Fibroblast of pulmonary artery (primary cell): ENCODE results near the gene CWC22.
A peak's percentile ranks its signal among the peaks of the same experiment; 100 is the strongest.

Source experiments
- DNase-seq: peaks from one replicate; pipeline ENCODE4 v3.0.0-alpha.2; 2010; ENCODE audit warnings: low read depth
- H3K4me3 ChIP-seq: replicated peaks from 2 replicates; pipeline ENCODE4 v1.5.1; 2011; ENCODE audit warnings: low read depth, mild to moderate bottlenecking, control low read depth, low read length, moderate library complexity
- TF ChIP-seq, protein P1 (sequence below): IDR thresholded peaks from 2 replicates; pipeline ENCODE4 v1.5.1; 2011; ENCODE audit warnings: mild to moderate bottlenecking, control low read depth, low read length, inconsistent platforms; ENCODE audit errors: missing control alignments

The CWC22 gene

DNA sequence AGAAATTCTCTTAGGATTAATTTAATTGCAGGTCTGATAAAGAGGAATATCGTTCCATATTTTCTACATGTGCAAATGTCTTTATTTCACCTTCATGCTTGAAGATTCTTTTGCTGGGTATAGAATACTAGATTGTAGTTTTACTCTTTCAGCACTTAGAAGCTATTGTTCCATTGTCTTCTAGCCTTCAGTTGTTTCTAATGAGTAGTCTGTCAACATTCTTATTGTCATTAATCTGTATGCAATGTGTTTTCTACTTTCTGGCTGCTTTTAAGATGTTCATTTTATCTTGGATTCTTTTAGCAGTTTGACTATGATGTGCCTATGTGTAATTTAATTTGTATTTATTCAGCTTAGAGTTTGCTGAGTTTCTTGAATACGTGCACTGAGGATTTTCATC is 81.4 kb downstream of the CWC22 start:
- no peak overlapping the region for H3K4me3 ChIP-seq
- TF ChIP-seq, protein P1, sequence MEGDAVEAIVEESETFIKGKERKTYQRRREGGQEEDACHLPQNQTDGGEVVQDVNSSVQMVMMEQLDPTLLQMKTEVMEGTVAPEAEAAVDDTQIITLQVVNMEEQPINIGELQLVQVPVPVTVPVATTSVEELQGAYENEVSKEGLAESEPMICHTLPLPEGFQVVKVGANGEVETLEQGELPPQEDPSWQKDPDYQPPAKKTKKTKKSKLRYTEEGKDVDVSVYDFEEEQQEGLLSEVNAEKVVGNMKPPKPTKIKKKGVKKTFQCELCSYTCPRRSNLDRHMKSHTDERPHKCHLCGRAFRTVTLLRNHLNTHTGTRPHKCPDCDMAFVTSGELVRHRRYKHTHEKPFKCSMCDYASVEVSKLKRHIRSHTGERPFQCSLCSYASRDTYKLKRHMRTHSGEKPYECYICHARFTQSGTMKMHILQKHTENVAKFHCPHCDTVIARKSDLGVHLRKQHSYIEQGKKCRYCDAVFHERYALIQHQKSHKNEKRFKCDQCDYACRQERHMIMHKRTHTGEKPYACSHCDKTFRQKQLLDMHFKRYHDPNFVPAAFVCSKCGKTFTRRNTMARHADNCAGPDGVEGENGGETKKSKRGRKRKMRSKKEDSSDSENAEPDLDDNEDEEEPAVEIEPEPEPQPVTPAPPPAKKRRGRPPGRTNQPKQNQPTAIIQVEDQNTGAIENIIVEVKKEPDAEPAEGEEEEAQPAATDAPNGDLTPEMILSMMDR = no peak

DNA sequence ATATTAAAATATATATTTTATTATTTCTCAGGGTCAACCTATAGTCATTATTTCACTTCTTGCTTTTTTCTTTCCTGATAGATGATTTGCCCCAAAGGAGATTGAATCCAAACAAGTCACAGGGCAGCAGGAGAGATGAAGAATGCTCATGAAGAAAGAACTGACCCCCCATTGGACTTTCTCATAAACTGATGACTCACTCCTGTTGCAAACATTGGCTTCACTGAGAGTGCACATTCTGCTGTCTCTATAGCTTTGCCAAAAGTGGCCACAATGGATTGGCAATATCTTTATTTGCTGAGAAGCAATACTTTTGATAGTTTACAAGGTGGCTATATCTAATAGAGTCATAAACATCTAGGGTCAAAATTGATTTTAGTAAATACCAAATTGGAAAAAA is 89.8 kb downstream of the CWC22 start:
- peak; percentile 60 for DNase-seq
- TF ChIP-seq, protein P1 = no peak
- no peak overlapping the region for H3K4me3 ChIP-seq

More for the DNA sequence above, 81.4 kb downstream of the CWC22 start:
- DNase-seq = no peak

DNA sequence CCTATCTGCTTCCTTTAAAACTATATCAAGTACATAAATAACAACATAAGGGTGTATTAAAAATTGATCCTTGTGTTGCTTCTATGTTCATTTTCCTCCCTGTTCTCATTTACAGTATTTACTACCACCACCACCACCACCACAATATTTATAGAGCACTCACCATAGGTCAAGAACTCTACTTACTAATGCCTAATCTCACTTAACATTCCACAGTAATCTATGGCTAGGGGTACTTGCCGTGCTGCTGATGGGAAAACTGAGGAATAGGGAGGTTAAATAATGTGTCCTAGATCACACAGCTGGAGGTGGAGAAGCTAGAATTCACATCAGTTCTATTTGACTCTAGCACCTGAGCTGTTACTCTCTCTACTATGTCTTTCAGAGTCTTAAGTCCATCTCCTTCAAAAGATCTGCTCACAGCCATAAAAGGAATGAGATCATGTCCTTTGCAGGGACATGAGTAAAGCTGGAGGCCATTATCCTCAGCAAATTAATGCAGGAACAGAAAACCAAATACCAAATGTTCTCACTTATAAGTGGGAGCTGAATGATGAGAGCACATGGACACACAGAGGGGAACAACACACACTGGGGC is 91.6 kb downstream of the CWC22 start:
- DNase-seq = no peak
- no peak overlapping the region for H3K4me3 ChIP-seq
- TF ChIP-seq, protein P1 = no peak

DNA sequence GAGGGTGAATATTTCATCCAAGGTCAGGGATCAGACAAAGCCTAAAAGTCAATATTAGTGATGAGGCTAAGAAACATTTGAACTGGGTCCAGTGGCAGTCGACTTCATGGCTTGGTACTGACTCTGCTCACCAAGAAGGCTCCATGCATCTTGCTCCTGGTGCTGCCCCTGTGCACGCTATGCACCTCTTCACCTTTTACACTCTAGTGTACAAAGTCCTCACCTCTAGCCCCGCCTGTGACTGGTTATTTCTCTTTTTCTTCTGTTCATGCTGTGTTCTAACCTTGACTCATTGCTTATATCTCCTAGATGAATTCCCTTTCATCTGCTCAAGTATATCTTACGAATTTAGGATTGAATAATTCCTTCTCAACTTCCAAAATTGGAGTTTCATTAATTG is 93.3 kb downstream of the CWC22 start:
- DNase-seq = no peak
- TF ChIP-seq, protein P1 = no peak
- H3K4me3 ChIP-seq = no peak overlapping the region

DNA sequence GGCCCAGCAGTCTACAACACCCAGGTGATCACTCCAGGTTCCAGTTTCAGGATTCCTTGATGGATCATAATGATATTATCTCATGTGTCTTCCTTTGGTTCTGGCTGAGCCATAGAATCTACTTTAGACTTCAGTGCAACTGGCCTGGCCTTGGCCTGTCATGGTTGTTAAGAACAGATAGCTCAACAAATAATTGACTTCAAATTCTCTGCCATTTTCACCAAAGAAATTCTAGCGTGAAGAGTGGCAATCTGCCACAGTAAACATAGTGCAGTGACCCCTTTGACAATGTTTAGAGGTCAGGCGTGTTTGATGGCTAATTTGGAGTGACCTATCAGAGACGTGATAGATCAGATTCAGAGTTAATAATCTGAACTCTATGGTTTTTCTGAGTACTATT is 95.5 kb downstream of the CWC22 start:
- TF ChIP-seq, protein P1 = no peak
- DNase-seq = no peak
- no peak overlapping the region for H3K4me3 ChIP-seq

DNA sequence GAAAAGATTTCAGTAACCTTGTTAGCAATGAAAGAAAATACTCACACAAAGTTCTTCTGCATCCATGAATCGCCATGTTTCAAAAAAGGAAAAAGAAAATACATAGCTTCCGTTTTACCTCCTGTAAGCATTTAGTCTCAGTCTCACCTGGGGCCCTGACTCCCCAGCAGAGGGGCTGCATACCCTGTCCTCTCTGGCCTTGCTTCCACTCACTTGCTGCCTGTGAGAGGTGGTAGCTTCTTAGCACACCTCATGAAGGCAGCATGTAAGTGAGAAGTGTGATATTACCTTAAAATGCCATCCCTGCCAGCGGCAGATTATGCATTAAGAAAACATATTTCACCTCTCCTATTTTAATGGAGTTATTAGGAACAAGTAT is 96.4 kb downstream of the CWC22 start:
- DNase-seq = no peak
- H3K4me3 ChIP-seq = no peak overlapping the region
- TF ChIP-seq, protein P1 = no peak

DNA sequence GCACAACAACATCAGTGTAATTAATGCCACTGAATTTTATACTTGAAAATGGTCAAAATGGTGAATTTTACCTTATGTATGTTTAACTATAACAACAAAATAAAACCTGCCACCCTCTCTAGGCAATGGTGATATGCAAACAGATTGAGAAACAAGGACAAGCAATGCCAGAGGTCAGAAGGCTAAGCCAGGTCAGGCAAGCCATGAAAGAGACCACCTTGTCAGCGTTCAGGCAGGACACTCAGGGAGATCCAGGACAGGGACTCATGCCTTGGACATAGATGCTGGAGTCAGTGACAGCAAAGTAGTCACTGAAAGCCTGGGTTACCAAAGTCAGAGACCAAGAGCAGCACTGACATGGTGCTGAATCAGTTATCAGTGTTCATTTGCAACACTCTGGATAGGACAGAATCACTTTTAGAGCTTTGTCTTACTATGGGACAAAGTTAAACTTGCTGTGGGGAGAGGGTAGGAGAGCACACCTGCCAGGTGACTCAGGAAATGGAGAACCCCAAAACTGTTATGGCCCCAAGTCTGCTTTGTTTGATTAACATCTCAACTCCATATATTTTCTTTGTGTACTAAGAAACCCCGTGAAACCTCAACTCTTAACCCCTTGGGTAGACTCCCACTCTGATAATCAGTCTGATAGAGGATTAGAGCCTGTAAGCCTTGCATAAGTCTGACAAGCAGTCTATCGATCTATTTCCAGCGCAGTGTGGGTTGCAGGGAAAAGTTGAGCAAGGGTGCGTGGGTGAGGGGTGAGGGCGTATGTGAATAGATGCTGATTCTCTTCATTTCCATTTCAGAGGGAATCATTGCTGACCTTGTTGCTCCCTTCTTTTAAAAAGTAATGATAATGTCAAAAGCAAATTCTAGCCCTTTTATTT is 97.0 kb downstream of the CWC22 start:
- TF ChIP-seq, protein P1 = no peak
- H3K4me3 ChIP-seq = no peak overlapping the region
- no peak for DNase-seq
